Measurements from ENCODE around the gene TXNDC8. TPM values are rescaled to one million over a fixed set of nuclear protein-coding genes. Genes with fewer than 3 reads are reported as not detected.

The TXNDC8 gene
- total and polyA plus RNA-seq, 2 of the 13 experiments (the other 11 are each of a cell fraction or from before 2014, with no cell fraction given) = not detected

DNA sequence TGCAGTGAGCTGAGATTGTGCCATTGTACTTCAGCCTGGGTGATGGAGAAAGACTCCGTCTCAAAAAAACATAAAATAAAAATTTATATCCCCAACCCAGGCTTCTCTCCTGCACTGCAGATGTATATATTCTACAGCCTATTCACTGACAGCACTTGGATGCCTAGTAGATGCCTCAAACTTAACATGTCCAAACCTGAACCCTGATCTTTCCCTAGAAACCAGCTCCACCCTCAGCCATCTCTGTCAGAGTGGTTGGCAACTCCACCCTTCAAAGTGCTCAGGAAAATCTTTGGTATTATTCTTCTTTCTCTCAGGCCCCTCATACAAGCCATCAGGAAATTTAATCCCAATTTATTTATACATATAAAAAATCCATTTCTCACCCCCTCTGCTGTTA, 44.4 kb downstream of the TXNDC8 start:
- in situ Hi-C loops (cut with HindIII; ENCODE audit: extremely low pct_ligation_motif_present, low pct_unique_long_range_greater_than_20kb) = no loop called here
- Histone ChIP-seq H3K4me3 (replicated peaks in 1 of 3; ENCODE audit: insufficient read depth in 1 of 3, low read depth in 2 of 3, low read length in 3 of 3) (no peak overlapping the region), H3K4me2 (ENCODE audit: low read depth, low read length) (no peak overlapping the region), H3K9ac (ENCODE audit: insufficient read depth, low read depth, low read length) (no peak overlapping the region), H3K79me2 (ENCODE audit: insufficient read depth, low read length) (no peaks in the 10 kb centered on the region), H3K4me1 (ENCODE audit: insufficient read depth, low read length) (peaks cover 10% of the 10 kb centered on the region), H3K27me3 (ENCODE audit: control insufficient read depth in 1 of 2, insufficient read depth in 2 of 2, low read length in 2 of 2) (no peaks in the 10 kb centered on the region), H3K27ac (ENCODE audit: extremely low read length, insufficient read depth, low read length) (no peak overlapping the region), H3K9me3 (ENCODE audit: low read length) (no peaks in the 10 kb centered on the region), H3K36me3 (replicated peaks in 1 of 2; ENCODE audit: control insufficient read depth in 1 of 2, insufficient read depth in 2 of 2, low read length in 2 of 2) (no peaks in the 10 kb centered on the region), H4K20me1 (ENCODE audit: insufficient read depth, low read length) (no peaks in the 10 kb centered on the region), H2AFZ (ENCODE audit: low read length) (no peak overlapping the region)
- WGBS (ENCODE audit: low lambda C conversion rate) = 100% methylated on average over 1 of the region's 1 CpG
- TF ChIP-seq ZNF263 (CRISPR knock-in tag; IDR thresholded peaks at IDR 0.05) = no peak
- TF ChIP-seq ZNF101 (CRISPR knock-in tag; IDR thresholded peaks at IDR 0.05; ENCODE audit: borderline replicate concordance, low read depth) = no peak
- no peak for TF ChIP-seq ZNF761 (CRISPR knock-in tag; conservative IDR thresholded peaks at IDR 0.05)
- TF ChIP-seq ZNF570 (CRISPR knock-in tag; IDR thresholded peaks at IDR 0.05; ENCODE audit: borderline replicate concordance) = no peak
- TF ChIP-seq, protein P1, sequence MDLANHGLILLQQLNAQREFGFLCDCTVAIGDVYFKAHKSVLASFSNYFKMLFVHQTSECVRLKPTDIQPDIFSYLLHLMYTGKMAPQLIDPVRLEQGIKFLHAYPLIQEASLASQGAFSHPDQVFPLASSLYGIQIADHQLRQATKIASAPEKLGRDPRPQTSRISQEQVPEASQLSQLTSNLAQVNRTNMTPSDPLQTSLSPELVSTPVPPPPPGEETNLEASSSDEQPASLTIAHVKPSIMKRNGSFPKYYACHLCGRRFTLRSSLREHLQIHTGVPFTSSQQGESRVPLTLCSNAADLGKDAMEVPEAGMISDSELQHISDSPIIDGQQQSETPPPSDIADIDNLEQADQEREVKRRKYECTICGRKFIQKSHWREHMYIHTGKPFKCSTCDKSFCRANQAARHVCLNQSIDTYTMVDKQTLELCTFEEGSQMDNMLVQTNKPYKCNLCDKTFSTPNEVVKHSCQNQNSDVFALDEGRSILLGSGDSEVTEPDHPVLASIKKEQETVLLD (CRISPR knock-in tag; IDR thresholded peaks at IDR 0.05; ENCODE audit: low read depth) = no peak
- no peak for TF ChIP-seq TCF12 (IDR thresholded peaks at IDR 0.05)
- no peak for TF ChIP-seq TCF12 (CRISPR knock-in tag; IDR thresholded peaks at IDR 0.05)
- no peak for TF ChIP-seq ATF6 (CRISPR knock-in tag; conservative IDR thresholded peaks at IDR 0.05)
- TF ChIP-seq NKX3-1 (CRISPR knock-in tag; IDR thresholded peaks at IDR 0.05) = no peak
- no peak for TF ChIP-seq AGO2 (optimal IDR thresholded peaks at IDR 0.05; ENCODE audit: low read depth, low read length)
- TF ChIP-seq, protein P2, sequence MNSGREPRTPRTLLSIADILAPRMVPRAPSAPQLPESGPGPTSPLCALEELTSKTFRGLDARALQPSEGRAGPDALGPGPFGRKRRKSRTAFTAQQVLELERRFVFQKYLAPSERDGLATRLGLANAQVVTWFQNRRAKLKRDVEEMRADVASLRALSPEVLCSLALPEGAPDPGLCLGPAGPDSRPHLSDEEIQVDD (CRISPR knock-in tag; IDR thresholded peaks at IDR 0.05; ENCODE audit: borderline replicate concordance) = no peak
- TF ChIP-seq, protein P3, sequence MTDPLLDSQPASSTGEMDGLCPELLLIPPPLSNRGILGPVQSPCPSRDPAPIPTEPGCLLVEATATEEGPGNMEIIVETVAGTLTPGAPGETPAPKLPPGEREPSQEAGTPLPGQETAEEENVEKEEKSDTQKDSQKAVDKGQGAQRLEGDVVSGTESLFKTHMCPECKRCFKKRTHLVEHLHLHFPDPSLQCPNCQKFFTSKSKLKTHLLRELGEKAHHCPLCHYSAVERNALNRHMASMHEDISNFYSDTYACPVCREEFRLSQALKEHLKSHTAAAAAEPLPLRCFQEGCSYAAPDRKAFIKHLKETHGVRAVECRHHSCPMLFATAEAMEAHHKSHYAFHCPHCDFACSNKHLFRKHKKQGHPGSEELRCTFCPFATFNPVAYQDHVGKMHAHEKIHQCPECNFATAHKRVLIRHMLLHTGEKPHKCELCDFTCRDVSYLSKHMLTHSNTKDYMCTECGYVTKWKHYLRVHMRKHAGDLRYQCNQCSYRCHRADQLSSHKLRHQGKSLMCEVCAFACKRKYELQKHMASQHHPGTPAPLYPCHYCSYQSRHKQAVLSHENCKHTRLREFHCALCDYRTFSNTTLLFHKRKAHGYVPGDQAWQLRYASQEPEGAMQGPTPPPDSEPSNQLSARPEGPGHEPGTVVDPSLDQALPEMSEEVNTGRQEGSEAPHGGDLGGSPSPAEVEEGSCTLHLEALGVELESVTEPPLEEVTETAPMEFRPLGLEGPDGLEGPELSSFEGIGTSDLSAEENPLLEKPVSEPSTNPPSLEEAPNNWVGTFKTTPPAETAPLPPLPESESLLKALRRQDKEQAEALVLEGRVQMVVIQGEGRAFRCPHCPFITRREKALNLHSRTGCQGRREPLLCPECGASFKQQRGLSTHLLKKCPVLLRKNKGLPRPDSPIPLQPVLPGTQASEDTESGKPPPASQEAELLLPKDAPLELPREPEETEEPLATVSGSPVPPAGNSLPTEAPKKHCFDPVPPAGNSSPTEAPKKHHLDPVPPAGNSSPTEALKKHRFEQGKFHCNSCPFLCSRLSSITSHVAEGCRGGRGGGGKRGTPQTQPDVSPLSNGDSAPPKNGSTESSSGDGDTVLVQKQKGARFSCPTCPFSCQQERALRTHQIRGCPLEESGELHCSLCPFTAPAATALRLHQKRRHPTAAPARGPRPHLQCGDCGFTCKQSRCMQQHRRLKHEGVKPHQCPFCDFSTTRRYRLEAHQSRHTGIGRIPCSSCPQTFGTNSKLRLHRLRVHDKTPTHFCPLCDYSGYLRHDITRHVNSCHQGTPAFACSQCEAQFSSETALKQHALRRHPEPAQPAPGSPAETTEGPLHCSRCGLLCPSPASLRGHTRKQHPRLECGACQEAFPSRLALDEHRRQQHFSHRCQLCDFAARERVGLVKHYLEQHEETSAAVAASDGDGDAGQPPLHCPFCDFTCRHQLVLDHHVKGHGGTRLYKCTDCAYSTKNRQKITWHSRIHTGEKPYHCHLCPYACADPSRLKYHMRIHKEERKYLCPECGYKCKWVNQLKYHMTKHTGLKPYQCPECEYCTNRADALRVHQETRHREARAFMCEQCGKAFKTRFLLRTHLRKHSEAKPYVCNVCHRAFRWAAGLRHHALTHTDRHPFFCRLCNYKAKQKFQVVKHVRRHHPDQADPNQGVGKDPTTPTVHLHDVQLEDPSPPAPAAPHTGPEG (CRISPR knock-in tag; IDR thresholded peaks at IDR 0.05) = no peak
- TF ChIP-seq, protein P4, sequence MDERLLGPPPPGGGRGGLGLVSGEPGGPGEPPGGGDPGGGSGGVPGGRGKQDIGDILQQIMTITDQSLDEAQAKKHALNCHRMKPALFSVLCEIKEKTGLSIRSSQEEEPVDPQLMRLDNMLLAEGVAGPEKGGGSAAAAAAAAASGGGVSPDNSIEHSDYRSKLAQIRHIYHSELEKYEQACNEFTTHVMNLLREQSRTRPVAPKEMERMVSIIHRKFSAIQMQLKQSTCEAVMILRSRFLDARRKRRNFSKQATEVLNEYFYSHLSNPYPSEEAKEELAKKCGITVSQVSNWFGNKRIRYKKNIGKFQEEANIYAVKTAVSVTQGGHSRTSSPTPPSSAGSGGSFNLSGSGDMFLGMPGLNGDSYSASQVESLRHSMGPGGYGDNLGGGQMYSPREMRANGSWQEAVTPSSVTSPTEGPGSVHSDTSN (CRISPR knock-in tag; IDR thresholded peaks at IDR 0.05) = no peak
- TF ChIP-seq AKAP8 (CRISPR knock-in tag; IDR thresholded peaks at IDR 0.05) = no peak
- no peak for DNase-seq (ENCODE audit: low spot score)
- ATAC-seq = peak; percentile 44; the same call in 1 of the 3 replicates
- no TSS peak for BruUV-seq (replicated peaks)
- POLR2A ChIA-PET = no interaction called here
- CTCF ChIA-PET (ENCODE audit: low intra/inter-chr PET ratio, low total read pairs) = no interaction called here
- intact Hi-C loops (cut with micrococcal nuclease; ENCODE audit: unreplicated experiment) = no loop called here
- FAIRE-seq = no peak

Data from HepG2 (cell line).